HFF-Myc (cell line): Measurements from ENCODE around the gene GLRA2.

Experiments used
- DNase-seq: peaks from one replicate; pipeline ENCODE4 v3.0.0-alpha.2; 2011; ENCODE audit warnings: low read depth; ENCODE audit errors: extremely low read depth
- H3K4me3 ChIP-seq: replicated peaks from 2 replicates; pipeline ENCODE4 v1.5.1; 2011; ENCODE audit warnings: low read depth, mild to moderate bottlenecking, control low read depth, low read length
- CTCF ChIP-seq: IDR thresholded peaks from 2 replicates; pipeline ENCODE4 v1.5.1; 2012; ENCODE audit warnings: mild to moderate bottlenecking, low read depth, low read length, control low read depth; ENCODE audit errors: missing control alignments

GLRA2 gene

DNA sequence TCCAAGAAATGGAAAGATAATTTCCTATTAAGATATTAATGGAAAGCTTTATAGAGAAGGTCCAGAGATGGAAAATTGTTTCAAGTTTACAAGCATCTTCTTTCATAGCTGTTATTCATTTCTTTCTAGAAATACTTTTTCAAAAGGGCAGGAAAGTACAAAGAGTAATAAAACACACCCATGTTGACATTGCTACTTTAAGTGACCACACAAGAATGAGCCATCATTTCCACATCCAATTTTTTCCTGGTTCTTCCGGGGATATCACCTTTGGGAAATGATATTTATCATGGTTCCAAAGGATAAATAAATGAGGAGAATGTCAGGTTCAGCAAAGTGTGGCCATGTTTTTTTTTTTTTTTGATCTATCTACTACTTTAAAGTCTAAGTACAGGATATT, 4.5 kb downstream of the GLRA2 start:
- no peak overlapping the region for H3K4me3 ChIP-seq
- no peak for TF ChIP-seq CTCF
- no peak for DNase-seq

- no peak for DNase-seq
- no peak overlapping the region for H3K4me3 ChIP-seq
- TF ChIP-seq CTCF: no peak
Observed at GRCh38 chrX:14546190-14546589, 16.9 kb downstream of the GLRA2 start.

GRCh38 chrX:14554131-14554715, 24.9 kb downstream of the GLRA2 start:
- no peak overlapping the region for H3K4me3 ChIP-seq
- DNase-seq: no peak
- TF ChIP-seq CTCF: no peak

- no peak overlapping the region for H3K4me3 ChIP-seq
- no peak for DNase-seq
- no peak for TF ChIP-seq CTCF
Observed at GRCh38 chrX:14564058-14564457, 34.7 kb downstream of the GLRA2 start.

DNA sequence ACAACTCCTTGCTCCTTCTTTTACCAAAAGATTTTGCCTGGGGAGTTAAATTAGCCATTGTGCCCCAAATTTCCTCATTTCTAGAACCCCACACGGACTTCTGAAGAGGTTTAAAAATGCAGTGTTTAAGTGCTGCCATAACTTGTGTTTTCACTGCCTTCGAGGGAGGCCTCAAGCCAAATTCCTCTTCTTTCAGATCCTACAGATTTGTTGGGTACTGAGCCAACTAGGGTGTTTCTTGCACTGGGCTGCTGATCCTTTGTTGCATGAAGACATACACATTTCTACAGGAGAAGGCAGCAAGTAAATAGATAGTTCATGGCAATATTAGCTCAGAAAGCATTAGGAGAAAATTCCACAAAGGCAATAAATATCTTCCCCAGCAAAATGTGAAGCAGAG, 43.8 kb downstream of the GLRA2 start:
- TF ChIP-seq CTCF: no peak
- H3K4me3 ChIP-seq: no peak overlapping the region
- no peak for DNase-seq

GRCh38 chrX:14581081-14581480, 51.7 kb downstream of the GLRA2 start:
- DNase-seq: no peak
- H3K4me3 ChIP-seq: no peak overlapping the region
- no peak for TF ChIP-seq CTCF

- no peak overlapping the region for H3K4me3 ChIP-seq
- no peak for DNase-seq
- no peak for TF ChIP-seq CTCF
Observed at GRCh38 chrX:14584548-14584947, 55.2 kb downstream of the GLRA2 start.
